ENCODE results near the gene SH3BP4. TPM values are rescaled to one million over a fixed set of nuclear protein-coding genes. Genes with fewer than 3 reads are reported as not detected.

The SH3BP4 gene
- total RNA-seq, 1 experiment from 2014 or later = 49.1 TPM

DNA sequence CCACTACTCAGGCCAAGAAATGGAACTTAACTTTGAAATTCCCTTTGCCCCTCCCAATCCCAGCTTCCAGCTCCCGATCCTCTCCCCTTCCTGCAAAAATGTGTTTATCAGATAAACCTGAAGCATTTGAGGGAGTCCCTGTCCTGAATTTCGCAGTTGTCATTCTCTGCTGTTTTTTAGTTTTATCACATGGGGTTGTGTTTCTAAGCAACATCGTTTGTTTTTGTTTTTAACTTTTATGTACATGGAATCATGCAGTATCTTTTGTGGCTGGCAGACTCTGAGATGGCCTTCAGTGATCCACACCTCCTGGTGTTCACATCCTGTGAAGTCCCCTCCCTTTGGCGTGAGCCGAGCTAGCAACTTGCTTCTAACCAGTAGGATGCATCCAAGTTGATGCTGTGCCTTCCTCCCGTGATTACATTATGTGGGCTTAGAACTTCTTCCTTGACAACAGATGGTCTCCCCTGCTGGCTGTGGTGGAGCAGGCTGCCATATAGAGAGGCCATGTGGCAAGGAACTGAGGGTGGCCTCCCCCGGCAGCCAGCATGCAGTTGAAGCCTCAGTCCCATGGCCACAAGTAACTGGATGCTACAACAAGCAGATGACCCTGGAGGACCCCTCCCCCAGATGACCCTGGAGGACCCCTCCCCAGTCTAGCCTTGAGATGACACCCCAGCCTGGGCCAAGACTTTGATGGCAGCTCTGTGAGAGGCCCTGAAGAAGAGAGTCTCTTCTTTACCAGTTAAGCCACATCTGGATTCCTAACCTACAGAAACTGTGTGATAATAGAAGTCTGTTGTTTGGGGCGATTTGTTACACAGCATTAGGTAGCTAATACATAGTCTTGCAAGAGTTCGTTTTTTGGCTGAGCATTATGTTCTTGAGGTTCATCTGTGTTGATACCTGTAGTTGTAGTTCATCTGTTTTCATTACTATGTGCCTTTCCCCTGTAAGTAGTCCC lies 27.7 kb downstream of the SH3BP4 start:
- in situ Hi-C loops (cut with HindIII; ENCODE audit: low sequenced_read_pairs) = no loop called here
- no peak for DNase-seq (ENCODE audit: low spot score)

DNA sequence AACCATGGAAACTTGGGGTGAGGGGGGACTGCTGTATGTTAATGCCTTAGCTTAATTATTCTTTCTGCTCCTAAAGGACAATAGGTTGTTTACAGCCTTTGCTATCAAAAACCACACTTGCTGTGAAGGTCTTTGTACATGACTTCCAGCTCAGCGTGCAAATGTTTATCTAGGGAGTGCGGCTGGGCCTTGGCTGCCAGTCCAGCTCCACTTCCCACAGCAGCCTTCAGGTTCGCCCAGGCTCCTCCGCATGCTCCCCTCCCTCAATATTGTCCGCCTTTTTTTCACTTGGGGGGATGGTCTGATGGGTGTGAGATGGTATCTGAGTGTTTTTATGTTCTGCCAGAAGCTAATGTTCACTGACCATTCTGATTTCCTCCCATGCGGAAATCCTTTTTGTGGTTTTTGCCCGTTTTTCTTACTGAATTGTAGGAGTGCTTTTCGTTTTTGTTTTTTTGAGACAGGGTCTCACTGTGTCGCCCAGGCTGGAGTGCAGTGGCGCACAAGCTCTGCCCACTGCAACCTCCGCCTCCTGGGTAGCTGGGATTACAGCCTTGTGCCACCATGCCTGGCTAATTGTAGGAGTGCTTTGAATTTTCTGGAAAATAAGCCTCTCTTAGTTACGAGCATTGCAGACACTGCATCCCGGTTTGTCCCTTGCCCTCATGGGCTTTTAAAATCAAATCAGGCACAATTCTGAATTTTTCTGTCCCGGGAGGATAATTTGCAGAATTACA lies 28.8 kb downstream of the SH3BP4 start:
- no peak for DNase-seq (ENCODE audit: low spot score)
- in situ Hi-C loops (cut with HindIII; ENCODE audit: low sequenced_read_pairs) = no loop called here

DNA sequence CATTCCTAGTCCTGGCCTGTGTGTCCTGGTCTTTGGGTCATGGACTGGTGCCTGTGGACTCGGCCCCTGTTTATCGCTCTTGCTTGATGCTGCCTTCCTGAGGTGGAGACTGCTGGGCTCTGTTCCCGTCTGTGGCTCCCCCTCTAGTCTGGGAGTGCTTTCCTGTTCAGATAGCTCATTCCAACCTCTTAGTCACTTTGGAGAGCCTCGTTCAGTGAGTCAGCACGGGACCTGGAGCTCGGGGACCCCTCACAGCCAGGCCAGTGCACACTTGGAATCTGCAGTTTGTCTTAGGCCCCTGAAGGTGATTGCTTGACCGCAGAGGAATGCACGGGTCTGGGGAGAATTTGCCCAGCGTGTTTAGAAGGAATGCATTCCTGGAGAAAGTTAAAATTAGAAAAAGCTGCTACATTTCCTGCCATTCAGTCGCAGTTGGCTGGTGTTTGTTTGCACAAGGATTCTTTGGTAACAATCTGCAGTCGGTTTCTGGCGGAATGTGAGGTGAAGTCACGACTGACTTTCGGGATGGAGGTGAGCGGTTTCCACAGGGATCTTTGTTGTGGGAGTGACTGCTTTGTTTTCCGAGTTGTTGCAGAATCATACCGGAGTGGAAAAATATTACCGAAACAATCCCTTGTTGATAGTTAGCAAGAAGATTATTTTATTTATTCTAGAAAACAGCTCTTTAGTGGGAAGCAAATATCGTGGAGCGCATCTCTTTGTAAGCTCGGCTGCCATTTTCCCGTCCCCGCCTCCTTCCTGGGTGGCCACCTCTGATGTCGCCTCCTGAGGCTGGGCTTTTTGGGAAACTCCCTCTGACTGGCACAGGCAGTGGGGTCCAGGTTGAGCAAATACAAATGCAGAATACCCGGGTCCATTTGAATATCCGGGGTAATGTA lies 29.6 kb downstream of the SH3BP4 start:
- DNase-seq (ENCODE audit: low spot score) = peak; percentile 54
- in situ Hi-C loops (cut with HindIII; ENCODE audit: low sequenced_read_pairs) = no loop called here

DNA sequence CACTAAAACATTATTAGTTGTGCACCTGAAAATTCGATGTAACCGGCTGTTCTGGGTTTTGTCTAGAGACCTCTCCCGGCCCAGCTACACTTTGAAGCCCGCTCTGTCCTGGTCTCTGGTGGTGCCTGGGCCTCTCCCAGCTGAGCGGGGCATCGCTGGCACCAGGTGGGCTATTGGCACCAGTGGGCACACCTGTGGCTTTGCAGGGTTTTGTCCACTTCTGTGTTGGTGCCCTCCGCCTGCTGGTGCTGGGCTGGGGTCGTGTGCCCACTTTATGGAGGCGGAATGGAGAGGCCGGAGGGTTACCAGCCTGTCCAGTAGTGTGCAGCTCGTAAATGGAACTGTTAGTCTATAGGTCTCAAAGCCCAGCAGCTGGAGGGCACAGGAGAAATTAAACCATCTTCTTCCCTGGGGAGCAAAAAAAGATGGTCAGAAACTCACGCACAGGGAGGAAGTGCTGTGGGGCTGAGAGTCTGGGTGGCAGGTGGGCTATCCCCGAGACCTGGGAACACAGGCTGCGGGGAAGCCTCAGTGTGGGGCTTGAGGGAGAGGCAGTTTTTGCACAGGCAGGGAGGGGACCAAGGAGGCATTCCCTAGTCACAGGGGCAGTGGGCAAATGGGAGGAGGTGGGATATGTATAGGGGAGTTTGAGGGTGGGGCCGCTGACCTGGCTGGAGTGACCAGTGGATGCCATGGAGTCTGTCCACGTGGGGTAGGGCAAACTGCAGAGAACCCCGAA lies 30.4 kb downstream of the SH3BP4 start:
- in situ Hi-C loops (cut with HindIII; ENCODE audit: low sequenced_read_pairs) = no loop called here

DNA sequence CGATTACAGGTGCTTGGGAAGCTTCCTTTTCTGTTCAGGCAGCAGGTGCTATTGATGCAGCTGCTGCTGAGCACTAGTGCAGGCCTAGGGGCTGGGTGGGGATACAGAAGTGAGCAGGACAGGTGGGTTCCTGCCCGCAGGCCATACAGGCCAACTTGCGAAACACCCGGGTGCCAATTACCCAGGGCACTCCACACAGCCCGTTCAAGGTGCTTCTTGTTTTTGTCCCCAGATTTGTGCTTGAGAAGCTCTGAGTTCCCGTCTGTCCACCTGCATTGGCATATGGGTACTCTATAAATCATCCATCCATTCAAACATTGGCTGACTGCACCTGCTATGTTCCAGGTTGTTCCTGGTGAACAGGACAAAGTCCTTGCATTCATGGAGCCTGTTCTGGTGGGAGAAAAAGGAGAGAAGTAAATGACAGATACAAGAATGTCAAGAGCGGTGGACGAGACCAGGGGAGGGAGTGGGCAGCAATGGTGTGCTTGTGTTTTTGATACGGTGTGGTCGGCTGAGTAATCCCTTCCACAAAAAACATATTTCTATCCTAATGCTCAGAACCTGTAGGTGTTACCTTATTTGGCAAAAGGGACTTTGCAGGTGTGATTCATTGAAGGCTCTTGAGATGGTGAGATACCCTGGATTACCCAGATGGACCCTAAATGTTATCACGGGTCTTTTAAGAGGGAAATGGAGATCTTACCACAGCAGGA lies 31.4 kb downstream of the SH3BP4 start:
- DNase-seq (ENCODE audit: low spot score) = no peak
- in situ Hi-C loops (cut with HindIII; ENCODE audit: low sequenced_read_pairs) = no loop called here

More for the DNA sequence above, 30.4 kb downstream of the SH3BP4 start:
- no peak for DNase-seq (ENCODE audit: low spot score)

DNA sequence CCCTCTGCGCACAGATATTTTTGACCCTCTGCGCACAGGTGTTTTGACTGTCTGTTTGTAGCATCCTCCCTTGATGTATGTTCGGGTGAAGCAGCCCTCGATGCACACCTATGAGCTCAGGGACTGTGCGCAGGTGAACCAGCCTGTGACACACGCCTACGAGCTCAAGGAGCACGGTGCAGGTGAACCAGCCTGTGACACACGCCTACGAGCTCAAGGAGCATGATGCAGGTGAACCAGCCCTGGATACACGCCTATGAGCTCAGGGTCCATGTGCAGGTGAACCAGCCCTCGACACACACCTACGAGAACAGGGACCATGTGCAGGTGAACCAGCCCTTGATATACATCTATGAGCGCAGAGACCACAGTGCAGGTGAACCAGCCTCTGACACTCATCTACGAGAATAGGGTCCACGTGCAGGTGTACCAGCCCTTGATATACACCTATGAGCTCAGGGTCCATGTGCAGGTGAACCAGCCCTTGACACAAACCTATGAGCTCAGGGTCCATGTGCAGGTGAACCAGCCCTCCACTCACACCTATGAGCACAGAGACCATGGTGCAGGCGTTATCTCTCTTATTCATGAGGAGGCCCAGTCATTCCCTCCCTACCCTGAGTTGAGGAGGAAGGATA lies 33.9 kb downstream of the SH3BP4 start:
- in situ Hi-C loops (cut with HindIII; ENCODE audit: low sequenced_read_pairs) = no loop called here
- DNase-seq (ENCODE audit: low spot score) = no peak

DNA sequence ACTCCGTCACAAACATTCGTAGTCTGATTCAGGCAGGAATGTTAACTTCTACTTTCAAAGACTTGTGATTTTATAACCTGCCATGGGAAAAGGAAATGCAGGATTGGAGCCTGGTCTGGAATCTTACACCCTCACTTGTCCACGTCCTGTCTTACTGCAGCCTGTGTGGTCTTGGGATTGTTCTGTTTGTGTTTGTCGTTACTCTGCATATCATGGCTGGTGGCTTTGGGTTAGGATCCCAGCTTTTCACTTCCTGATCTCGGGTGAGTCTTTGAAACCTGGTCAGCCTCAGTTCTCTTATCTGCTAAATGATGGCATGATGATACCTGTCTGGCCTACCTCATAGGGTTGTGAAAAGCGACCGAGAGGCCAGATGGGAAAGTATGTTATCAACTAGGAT lies 34.6 kb downstream of the SH3BP4 start:
- in situ Hi-C loops (cut with HindIII; ENCODE audit: low sequenced_read_pairs) = no loop called here
- no peak for DNase-seq (ENCODE audit: low spot score)

DNA sequence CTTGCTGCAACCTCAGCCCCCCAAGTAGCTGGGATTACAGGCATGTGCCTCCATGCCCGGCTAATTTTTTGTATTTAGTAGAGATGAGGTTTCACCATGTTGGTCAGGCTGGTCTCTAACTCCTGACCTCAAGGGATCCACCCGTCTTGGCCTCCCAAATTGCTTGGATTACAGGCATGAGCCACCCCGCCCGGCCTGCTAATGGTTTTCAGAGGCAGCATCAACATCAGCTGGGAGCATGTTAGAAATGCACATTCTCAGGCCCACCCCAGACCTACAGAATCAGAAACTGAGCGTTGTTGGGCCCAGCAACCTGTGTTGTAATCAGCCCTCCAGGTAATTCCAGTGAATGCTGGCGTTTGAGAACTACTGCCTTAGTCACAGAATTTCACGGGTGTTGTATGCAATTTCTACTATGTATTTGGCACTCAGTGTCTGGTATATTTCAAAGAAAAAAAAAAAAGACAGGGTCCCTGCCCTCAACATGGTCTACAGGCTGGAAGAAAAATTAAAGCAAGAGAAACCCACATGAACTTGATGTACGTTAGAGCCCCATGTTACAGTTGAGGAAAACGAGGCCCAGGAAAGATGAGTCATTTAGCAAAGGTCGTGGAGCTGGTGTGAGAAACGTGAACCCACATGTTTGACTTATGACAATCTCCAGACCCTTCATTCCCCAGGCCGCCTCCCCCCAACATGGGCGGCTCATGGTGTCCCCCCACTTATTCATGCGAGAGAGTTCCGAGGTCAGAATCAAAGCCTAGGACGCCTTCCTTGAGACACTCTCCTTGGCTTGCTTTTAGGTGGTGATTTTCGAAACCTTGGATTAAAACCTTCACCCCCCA lies 35.3 kb downstream of the SH3BP4 start:
- DNase-seq (ENCODE audit: low spot score) = no peak
- in situ Hi-C loops (cut with HindIII; ENCODE audit: low sequenced_read_pairs) = no loop called here

DNA sequence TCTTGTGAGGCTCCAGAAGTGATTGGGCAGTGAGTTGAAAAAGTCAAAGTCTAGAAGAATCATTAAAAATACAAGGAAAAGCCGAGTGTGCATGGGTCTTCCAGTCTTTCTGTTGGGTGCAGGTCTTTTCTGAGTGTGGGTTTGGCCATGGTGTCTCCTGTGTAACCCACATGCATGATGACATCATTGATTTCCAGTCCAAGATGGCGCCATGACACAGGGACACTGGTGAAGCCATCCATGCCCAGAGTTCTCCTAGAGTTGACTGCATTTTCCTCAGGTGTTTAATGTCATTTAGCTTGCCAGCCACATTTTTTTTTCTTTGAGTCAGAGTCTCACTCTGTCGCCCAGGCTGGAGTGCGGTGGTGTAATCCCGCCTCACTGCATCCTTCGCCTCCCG lies 35.9 kb downstream of the SH3BP4 start:
- in situ Hi-C loops (cut with HindIII; ENCODE audit: low sequenced_read_pairs) = no loop called here
- no peak for DNase-seq (ENCODE audit: low spot score)

DNA sequence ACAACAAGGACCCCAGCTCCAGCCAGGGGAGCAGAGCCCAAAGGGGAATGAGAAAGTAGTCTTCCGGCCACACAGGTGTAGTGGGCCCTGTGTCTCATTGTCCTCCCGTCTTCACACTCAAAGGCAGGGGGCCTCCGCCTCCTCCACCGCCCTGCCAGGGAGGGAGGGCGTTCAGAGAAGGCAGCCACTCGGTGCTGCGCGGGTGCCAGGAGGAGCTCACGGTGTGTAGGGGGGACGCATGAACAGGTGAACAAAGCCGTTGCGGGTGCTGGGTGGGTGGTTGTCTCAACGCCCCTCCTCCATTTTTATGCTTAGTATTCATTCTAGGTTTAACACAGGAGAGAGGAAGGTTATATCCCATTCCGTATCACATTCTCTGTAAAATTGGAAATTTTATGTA lies 36.7 kb downstream of the SH3BP4 start:
- DNase-seq (ENCODE audit: low spot score) = no peak
- in situ Hi-C loops (cut with HindIII; ENCODE audit: low sequenced_read_pairs) = no loop called here

DNA sequence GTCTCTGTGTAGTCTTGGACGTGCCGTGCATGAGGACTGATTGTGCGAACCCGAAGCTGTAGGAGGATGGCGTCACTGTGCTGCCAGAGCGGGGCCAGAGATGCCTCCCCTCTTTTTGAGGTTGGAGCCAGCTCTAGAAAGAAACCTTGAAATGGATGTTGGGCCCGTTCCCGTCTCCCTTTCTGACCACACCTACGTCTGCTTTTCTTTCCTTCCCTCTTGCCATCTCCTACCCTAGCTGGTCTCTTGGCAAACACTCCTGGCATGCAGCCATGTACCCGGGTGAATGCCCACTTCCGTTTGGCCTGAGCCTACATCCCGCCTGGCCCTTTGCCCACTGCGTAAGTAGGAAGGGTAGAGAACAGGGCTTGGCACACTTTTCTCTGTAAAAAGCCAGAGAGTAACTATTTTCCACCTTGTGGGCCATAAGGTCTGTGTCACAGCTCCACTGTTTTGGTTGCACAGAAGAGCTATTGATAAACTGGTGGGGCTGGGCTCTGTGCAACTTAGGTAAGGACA lies 37.4 kb downstream of the SH3BP4 start:
- DNase-seq (ENCODE audit: low spot score) = peak; percentile 35
- in situ Hi-C loops (cut with HindIII; ENCODE audit: low sequenced_read_pairs) = no loop called here

DNA sequence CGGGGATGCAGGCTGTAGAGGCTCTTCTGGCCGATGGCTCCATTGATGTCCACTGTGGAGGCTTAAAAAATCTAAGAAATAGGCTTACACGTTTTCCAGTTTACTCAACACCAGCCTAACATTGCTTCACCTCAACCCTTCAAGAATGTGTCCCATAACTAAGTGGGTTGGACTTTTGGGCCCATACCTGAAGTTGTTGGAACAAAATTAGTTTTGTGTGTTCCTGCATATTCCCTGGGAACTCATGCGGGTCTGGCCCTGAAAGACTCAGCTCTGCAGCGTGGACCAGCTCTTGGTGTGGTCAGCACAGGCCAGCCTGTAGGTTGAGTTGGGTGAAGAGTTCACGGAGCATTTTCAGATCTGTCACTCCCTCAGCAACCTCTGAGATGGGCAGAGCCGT lies 38.5 kb downstream of the SH3BP4 start:
- no peak for DNase-seq (ENCODE audit: low spot score)
- in situ Hi-C loops (cut with HindIII; ENCODE audit: low sequenced_read_pairs) = no loop called here

DNA sequence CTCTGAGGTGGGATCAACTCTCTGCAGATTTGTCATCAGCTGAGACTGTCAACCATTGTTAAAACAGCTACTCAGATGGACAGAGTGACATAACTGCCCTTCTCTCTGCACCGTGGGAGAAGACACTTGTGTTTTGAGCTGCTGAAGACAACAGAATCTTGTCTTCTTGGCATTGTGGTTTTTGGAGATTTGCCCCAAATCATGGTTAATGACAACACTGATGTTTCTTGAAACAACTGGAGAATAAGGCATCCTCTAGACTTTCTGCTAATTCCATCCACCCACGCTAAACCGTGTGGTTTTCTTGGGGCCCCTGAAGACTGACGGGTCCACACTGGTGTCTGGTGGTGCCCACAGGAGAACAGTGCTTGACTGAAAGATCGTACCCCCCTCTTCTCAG lies 39.5 kb downstream of the SH3BP4 start:
- in situ Hi-C loops (cut with HindIII; ENCODE audit: low sequenced_read_pairs) = no loop called here

DNA sequence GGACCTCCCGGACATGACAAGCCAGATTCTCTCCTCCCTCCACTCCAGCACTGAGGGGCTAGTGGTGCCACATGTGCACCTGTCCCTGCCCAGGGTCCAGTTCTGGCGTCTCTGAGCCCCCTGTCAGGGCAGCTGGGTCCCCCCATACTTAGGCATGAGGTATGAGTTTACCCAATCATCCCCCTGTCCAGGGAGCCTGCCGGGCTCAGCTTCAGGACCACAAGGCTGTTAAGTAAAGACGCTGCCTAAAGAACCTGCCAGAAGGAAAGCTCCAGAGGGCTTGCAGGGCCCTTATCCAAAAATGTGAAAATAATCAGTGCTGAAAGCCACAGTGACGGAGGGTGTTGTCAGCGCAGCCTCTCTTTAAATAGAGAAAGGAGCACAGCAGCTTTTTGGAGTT lies 40.0 kb downstream of the SH3BP4 start:
- in situ Hi-C loops (cut with HindIII; ENCODE audit: low sequenced_read_pairs) = no loop called here
- no peak for DNase-seq (ENCODE audit: low spot score)

More for the DNA sequence above, 39.5 kb downstream of the SH3BP4 start:
- DNase-seq (ENCODE audit: low spot score) = no peak

DNA sequence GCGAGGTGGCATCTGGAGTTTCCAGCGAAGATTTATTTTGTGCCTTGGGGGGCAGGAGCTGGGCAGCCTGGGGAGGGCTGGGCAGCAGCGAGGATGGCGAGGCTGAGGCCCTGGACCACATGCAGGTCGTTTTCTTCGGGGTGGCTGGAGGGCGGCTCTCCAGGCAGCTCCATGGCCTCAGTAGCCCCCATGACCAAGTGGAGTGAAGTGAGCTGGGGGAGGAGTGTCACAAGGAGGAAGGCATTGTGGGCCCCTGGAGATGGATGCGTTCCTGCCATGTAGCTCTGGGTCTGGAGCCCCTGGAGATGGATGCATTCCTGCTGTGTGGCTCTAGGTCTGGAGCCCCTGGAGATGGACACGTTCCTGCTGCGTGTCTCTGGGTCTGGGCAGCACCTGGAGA lies 40.4 kb downstream of the SH3BP4 start:
- in situ Hi-C loops (cut with HindIII; ENCODE audit: low sequenced_read_pairs) = no loop called here

DNA sequence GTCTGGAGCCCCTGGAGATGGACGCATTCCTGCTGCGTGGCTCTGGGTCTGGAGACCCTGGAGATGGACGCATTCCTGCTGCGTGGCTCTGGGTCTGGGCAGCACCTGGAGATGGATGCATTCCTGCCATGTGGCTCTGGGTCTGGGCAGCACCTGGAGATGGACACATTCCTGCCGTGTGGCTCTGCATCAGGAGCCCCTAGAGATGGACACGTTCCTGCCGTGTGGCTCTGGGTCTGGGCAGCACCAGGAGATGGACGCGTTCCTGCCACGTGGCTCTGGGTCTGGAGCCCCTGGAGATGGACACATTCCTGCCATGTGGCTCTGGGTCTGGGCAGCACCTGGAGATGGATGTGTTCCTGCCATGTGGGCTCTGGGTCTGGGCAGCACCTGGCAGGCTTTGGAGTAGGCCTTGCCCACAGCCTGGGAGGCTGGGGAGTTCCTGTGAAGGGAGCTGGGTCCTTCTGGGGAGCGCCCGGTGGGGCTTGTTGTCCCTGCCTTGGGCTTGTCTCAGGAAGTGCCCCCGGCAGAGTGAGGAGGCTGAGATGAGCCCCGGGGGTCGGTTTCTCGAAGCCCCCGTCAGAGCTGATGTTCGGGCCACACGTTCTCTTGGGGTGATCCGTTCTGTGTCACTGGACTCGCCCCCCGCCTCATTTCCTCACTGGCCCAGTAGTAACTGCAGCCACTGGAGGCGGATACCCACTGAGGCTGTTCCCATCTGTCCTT lies 41.0 kb downstream of the SH3BP4 start:
- in situ Hi-C loops (cut with HindIII; ENCODE audit: low sequenced_read_pairs) = no loop called here
- no peak for DNase-seq (ENCODE audit: low spot score)

More for the DNA sequence above, 40.4 kb downstream of the SH3BP4 start:
- DNase-seq (ENCODE audit: low spot score) = no peak

Measured in G401 (cell line).